Measurements from ENCODE around the gene GALNS.

DNA sequence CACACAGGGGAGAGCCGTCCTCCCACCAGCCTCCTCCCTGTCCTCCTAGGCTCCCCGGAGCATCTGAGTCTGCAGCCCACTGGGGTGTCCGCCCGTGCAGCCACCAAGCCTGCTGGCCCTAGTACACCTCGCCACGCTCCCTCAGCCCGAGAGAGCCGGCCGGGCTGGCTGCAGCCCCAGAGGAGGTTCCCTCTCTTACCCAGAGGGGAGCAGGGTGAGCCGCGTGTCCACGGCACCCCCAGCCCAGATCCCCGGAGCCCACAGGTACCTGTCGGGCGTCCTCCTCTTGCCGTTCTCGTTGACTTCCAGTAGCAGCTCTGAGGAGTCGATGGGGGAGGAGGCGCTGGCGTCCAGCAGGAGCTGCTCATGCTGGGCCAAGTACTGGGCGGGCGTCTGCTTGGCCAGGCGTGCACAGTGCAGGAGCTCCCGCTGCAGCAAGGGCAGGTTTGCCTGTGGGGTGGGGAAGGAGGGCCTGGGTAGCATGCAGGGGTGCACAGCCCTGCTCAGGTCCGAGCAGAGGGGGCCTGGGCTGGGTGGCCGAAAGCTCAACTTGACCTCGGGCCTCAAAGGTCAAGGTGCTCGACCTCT is 29.0 kb upstream of the GALNS start:
- TF ChIP-seq, protein P1, sequence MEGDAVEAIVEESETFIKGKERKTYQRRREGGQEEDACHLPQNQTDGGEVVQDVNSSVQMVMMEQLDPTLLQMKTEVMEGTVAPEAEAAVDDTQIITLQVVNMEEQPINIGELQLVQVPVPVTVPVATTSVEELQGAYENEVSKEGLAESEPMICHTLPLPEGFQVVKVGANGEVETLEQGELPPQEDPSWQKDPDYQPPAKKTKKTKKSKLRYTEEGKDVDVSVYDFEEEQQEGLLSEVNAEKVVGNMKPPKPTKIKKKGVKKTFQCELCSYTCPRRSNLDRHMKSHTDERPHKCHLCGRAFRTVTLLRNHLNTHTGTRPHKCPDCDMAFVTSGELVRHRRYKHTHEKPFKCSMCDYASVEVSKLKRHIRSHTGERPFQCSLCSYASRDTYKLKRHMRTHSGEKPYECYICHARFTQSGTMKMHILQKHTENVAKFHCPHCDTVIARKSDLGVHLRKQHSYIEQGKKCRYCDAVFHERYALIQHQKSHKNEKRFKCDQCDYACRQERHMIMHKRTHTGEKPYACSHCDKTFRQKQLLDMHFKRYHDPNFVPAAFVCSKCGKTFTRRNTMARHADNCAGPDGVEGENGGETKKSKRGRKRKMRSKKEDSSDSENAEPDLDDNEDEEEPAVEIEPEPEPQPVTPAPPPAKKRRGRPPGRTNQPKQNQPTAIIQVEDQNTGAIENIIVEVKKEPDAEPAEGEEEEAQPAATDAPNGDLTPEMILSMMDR (conservative IDR thresholded peaks at IDR 0.05 in 1 of 2, IDR thresholded peaks at IDR 0.05 in 1 of 2; ENCODE audit: low read depth in 1 of 2, low read length in 2 of 2): no peak
- TF ChIP-seq EZH2 (IDR thresholded peaks at IDR 0.05; ENCODE audit: low read length, missing control alignments): no peak
